GM12878 (cell line): ENCODE data around the gene CRYZL1. TPM values are rescaled to one million over a fixed set of nuclear protein-coding genes. Genes with fewer than 3 reads are reported as not detected.

Experiments
- ATAC-seq: fragments of 200-7000 bp; cut with Tn5 transposase; 3 replicates; pipeline ENCODE4 v1.9.1; 2020; ENCODE audit warnings: mild to moderate bottlenecking, moderate library complexity
- BruUV-seq: library from RNA; stranded (reverse); fragments of 400-500 nt; replicated peaks from 2 replicates; lab custom pipeline; 2021; lab: Mats Ljungman, UMichigan
- CTCF ChIA-PET: fragments of 300-600 bp; sonication (Branson Sonifier 250); formaldehyde crosslinking; extraction: SDS; loops from one replicate; lab custom pipeline; 2021; ENCODE audit warnings: inconsistent platforms; lab: Yijun Ruan, JAX
- POLR2A ChIA-PET: fragments of 350-600 bp; formaldehyde crosslinking; extraction: SDS; loops from one replicate; lab custom pipeline; 2021; ENCODE audit warnings: inconsistent platforms; lab: Charles Lee
- RAD21 ChIA-PET: fragments of 300-600 bp; sonication (Branson Sonifier 250); formaldehyde crosslinking; loops from one replicate; lab custom pipeline; 2023; ENCODE audit warnings: antibody characterized with exemption; ENCODE audit not compliant: unreplicated experiment; lab: Charles Lee
- SMC1A ChIA-PET: fragments of 300-600 bp; sonication (Branson Sonifier 250); formaldehyde crosslinking; loops from one replicate; lab custom pipeline; 2023; ENCODE audit not compliant: unreplicated experiment, uncharacterized antibody; lab: Charles Lee
- DNase-seq: peaks from one replicate; pipeline ENCODE4 v3.0.0-alpha.2; 2011; ENCODE audit warnings: low read depth, low spot score
- FAIRE-seq: peaks from 3 replicates; lab custom pipeline; 2011; peaks lifted over from hg19 to GRCh38; lab: Jason Lieb, UNC
- H2AFZ ChIP-seq: 2 replicates; pipeline ENCODE4 v1.6.0; 2011; ENCODE audit warnings: low read depth, low read length, control low read depth; ENCODE audit not compliant: control insufficient read depth
- H3K27ac ChIP-seq: 2 replicates; pipeline ENCODE4 v1.5.1; 2011; ENCODE audit warnings: control low read depth; ENCODE audit not compliant: control insufficient read depth, insufficient read depth
- H3K27me3 ChIP-seq, 2 experiments: replicated peaks in 1 of 2; 2 replicates each; pipeline versions ENCODE4 v1.6.0 to v1.6.1; 2011; ENCODE audit warnings: low read length in 1 of 2; ENCODE audit not compliant: control insufficient read depth in 2 of 2, insufficient read depth in 2 of 2
- H3K36me3 ChIP-seq, 2 experiments: 2 replicates each; pipeline ENCODE4 v1.5.1; 2011; ENCODE audit warnings: low read length in 1 of 2; ENCODE audit not compliant: control insufficient read depth in 2 of 2, insufficient read depth in 2 of 2
- H3K4me1 ChIP-seq: 2 replicates; pipeline ENCODE4 v1.6.1; 2011; ENCODE audit warnings: mild to moderate bottlenecking, low read length, moderate library complexity, mixed read lengths; ENCODE audit not compliant: control insufficient read depth, insufficient read depth
- H3K4me2 ChIP-seq: 2 replicates; pipeline ENCODE4 v1.6.0; 2011; ENCODE audit warnings: control low read depth; ENCODE audit not compliant: control insufficient read depth, insufficient read depth
- H3K4me3 ChIP-seq: fragments of 200-600 bp; sonication (generic); 2 replicates; pipeline ENCODE4 v1.5.1; 2016
- H3K79me2 ChIP-seq: 2 replicates; pipeline ENCODE4 v1.6.0; 2011; ENCODE audit warnings: low read length; ENCODE audit not compliant: control insufficient read depth, insufficient read depth
- H3K9ac ChIP-seq: 2 replicates; pipeline ENCODE4 v1.8.0; 2011; ENCODE audit warnings: low read length, control low read depth, mixed read lengths; ENCODE audit not compliant: control insufficient read depth, insufficient read depth
- H3K9me3 ChIP-seq: replicated peaks from 3 replicates; pipeline ENCODE4 v1.5.1; 2011; ENCODE audit warnings: mild to moderate bottlenecking, low read length; ENCODE audit not compliant: control insufficient read depth, insufficient read depth
- H4K20me1 ChIP-seq: 2 replicates; pipeline ENCODE4 v1.6.0; 2011; ENCODE audit not compliant: control insufficient read depth, insufficient read depth
- HDGF ChIP-seq: fragments of 450-650 bp; IDR thresholded peaks from 2 replicates; pipeline ENCODE4 v1.6.1; 2016; ENCODE audit warnings: antibody characterized with exemption
- POU2F2 ChIP-seq: IDR thresholded peaks from 3 replicates; pipeline ENCODE4 v1.6.1; 2011; ENCODE audit warnings: low read depth, mild to moderate bottlenecking, low read length, borderline replicate concordance
- RCOR1 ChIP-seq: conservative IDR thresholded peaks from 2 replicates; pipeline ENCODE4 v1.6.1; 2012; ENCODE audit warnings: low read depth, low read length, improper control_type of control experiment
- SMARCA5 ChIP-seq: fragments of 450-650 bp; IDR thresholded peaks from 2 replicates; pipeline ENCODE4 v1.6.1; 2017; ENCODE audit warnings: mild to moderate bottlenecking
- WGBS: methylation state at CpG from one replicate; pipeline ENCODE4 v1.1.6; 2016; ENCODE audit warnings: low lambda C conversion rate; ENCODE audit not compliant: insufficient replicate concordance, insufficient coverage; ENCODE audit errors: missing lambda C conversion rate; 5-methylcytosine and 5-hydroxymethylcytosine counted together
- in situ Hi-C: fragments of 300-500 bp; cut with MboI; formaldehyde crosslinking; loops from 9 replicates; pipeline ENCODE4 v1.14.3; 2018; ENCODE audit warnings: mixed read lengths
- intact Hi-C: fragments of 100-400 bp; cut with micrococcal nuclease; formaldehyde crosslinking; loops from one replicate; pipeline ENCODE4 v1.14.2; 2022; ENCODE audit not compliant: unreplicated experiment
- polyA plus RNA-seq, 11 experiments: library from polyadenylated mRNA; depleted of rRNA in 4 of 11; unstranded in 6 of 11; stranded (reverse) in 5 of 11; fragments of >200 nt; fragmentation: Nextera tagmentation in 4 of 11; fragmentation: Illumina TruSeq in 1 of 11; extraction: Ambion mirVana in 4 of 11; extraction: Trizol in 1 of 11; gene quantifications; 1 replicate in 1 of 11; 2 replicates in 10 of 11; pipeline versions ENCODE4 v1.2.1 to v1.2.3, GENCODE V29; 2011 to 2016; ENCODE audit warnings: inconsistent platforms in 2 of 11, missing spikeins in 2 of 11, low read depth in 1 of 11
- total RNA-seq, 4 experiments: library from RNA; depleted of rRNA in 3 of 4; stranded (reverse); fragments of >200 nt in 3 of 4; fragmentation: Illumina TruSeq in 1 of 4; extraction: Trizol in 1 of 4; gene quantifications; 2 replicates each; pipeline versions ENCODE4 v1.2.1 to v1.2.3, GENCODE V29; 2013 to 2021
- TF ChIP-seq, protein P1 (sequence below): IDR thresholded peaks from 2 replicates; pipeline ENCODE4 v1.6.1; 2011; ENCODE audit warnings: borderline replicate concordance, low read depth, mild to moderate bottlenecking, moderate library complexity, low read length; ENCODE audit not compliant: insufficient read depth, poor library complexity, severe bottlenecking
- TF ChIP-seq, protein P2 (sequence below): fragments of 150-350 bp; IDR thresholded peaks from 2 replicates; pipeline ENCODE4 v1.6.1; 2014; ENCODE audit warnings: mild to moderate bottlenecking, low read depth, low read length
- TF ChIP-seq, protein P3 (sequence below): IDR thresholded peaks from 2 replicates; pipeline ENCODE4 v1.6.1; 2012; ENCODE audit warnings: improper control_type of control experiment, low read depth, low read length; ENCODE audit not compliant: insufficient replicate concordance

CRYZL1 gene
- total and polyA plus RNA-seq, 10 of the 15 experiments (the other 5 are each of a cell fraction or from before 2014, with no cell fraction given), result 14.3 to 72.4 (median 30.7) TPM

DNA sequence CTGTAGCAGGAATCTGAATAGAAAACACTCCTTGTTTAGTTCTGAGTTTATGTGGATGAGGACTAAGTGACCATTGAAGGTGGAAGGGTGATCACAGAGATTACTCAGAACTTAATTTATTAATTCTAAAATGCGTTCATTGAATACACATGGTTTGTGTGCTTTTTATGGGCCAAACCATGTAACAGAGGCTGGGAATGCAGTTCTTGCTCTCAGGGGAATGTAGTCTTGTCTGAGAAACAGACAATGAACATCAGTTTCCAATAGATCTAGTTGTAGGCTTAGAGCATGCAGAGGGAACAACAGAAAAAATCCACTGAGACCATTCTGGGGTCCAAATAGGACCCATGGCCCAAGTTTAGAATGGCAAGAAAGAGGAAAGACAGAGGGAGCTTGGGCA is 46.8 kb upstream of the CRYZL1 start (continued):
- TF ChIP-seq, protein P1, sequence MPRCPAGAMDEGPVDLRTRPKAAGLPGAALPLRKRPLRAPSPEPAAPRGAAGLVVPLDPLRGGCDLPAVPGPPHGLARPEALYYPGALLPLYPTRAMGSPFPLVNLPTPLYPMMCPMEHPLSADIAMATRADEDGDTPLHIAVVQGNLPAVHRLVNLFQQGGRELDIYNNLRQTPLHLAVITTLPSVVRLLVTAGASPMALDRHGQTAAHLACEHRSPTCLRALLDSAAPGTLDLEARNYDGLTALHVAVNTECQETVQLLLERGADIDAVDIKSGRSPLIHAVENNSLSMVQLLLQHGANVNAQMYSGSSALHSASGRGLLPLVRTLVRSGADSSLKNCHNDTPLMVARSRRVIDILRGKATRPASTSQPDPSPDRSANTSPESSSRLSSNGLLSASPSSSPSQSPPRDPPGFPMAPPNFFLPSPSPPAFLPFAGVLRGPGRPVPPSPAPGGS, result no peak
- TF ChIP-seq, all 136 proteins: peak for 0

DNA sequence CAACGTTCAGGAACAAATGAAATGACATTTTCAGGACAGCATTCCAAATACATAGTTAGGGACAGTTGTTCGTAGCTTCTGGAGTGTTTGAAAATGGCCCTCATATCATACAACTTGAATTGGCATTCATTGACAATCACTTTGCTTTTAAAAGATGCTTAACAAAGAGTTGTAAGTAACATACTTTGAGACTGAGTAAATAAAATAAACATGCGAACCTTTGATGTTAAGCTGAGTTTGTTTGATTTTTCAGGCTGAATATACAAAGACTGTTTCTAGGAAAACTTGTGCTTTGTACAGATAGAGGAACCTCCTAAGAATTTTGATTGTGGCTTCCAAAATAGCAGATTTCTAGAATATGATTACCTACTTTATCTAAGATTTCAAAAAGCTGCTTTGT is 46.1 kb upstream of the CRYZL1 start:
- Histone ChIP-seq H3K9ac (no peak overlapping the region), H3K9me3 (no peaks in the 10 kb centered on the region), H4K20me1 (no peaks in the 10 kb centered on the region), H3K27ac (no peak overlapping the region), H3K4me2 (no peak overlapping the region), H3K79me2 (no peaks in the 10 kb centered on the region), H3K4me3 (no peak overlapping the region), H3K4me1 (peaks cover 3% of the 10 kb centered on the region), H2AFZ (no peak overlapping the region), H3K36me3 (no peaks in the 10 kb centered on the region), H3K27me3 (no peaks in the 10 kb centered on the region; a peak in 1 of 4 replicates)
- CTCF ChIA-PET, result no interaction called here
- no peak for ATAC-seq
- TF ChIP-seq POU2F2, result no peak
- no peak for TF ChIP-seq SMARCA5
- TF ChIP-seq, protein P2, sequence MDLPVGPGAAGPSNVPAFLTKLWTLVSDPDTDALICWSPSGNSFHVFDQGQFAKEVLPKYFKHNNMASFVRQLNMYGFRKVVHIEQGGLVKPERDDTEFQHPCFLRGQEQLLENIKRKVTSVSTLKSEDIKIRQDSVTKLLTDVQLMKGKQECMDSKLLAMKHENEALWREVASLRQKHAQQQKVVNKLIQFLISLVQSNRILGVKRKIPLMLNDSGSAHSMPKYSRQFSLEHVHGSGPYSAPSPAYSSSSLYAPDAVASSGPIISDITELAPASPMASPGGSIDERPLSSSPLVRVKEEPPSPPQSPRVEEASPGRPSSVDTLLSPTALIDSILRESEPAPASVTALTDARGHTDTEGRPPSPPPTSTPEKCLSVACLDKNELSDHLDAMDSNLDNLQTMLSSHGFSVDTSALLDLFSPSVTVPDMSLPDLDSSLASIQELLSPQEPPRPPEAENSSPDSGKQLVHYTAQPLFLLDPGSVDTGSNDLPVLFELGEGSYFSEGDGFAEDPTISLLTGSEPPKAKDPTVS, result no peak
- TF ChIP-seq, protein P3, sequence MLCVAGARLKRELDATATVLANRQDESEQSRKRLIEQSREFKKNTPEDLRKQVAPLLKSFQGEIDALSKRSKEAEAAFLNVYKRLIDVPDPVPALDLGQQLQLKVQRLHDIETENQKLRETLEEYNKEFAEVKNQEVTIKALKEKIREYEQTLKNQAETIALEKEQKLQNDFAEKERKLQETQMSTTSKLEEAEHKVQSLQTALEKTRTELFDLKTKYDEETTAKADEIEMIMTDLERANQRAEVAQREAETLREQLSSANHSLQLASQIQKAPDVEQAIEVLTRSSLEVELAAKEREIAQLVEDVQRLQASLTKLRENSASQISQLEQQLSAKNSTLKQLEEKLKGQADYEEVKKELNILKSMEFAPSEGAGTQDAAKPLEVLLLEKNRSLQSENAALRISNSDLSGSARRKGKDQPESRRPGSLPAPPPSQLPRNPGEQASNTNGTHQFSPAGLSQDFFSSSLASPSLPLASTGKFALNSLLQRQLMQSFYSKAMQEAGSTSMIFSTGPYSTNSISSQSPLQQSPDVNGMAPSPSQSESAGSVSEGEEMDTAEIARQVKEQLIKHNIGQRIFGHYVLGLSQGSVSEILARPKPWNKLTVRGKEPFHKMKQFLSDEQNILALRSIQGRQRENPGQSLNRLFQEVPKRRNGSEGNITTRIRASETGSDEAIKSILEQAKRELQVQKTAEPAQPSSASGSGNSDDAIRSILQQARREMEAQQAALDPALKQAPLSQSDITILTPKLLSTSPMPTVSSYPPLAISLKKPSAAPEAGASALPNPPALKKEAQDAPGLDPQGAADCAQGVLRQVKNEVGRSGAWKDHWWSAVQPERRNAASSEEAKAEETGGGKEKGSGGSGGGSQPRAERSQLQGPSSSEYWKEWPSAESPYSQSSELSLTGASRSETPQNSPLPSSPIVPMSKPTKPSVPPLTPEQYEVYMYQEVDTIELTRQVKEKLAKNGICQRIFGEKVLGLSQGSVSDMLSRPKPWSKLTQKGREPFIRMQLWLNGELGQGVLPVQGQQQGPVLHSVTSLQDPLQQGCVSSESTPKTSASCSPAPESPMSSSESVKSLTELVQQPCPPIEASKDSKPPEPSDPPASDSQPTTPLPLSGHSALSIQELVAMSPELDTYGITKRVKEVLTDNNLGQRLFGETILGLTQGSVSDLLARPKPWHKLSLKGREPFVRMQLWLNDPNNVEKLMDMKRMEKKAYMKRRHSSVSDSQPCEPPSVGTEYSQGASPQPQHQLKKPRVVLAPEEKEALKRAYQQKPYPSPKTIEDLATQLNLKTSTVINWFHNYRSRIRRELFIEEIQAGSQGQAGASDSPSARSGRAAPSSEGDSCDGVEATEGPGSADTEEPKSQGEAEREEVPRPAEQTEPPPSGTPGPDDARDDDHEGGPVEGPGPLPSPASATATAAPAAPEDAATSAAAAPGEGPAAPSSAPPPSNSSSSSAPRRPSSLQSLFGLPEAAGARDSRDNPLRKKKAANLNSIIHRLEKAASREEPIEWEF, result no peak
- TF ChIP-seq RCOR1, result no peak
- TF ChIP-seq HDGF, result no peak
- no peak for FAIRE-seq
- POLR2A ChIA-PET, result no interaction called here
- RAD21 ChIA-PET, result no interaction called here
- BruUV-seq, result no TSS peak
- intact Hi-C loops, result no loop called here
- in situ Hi-C loops, result no loop called here
- no peak for DNase-seq
- SMC1A ChIA-PET, result interaction anchor here (0.7 kb wide), 1 partner anchor 877 kb away, joined by 3 read pairs; no protein-coding TSS in a partner anchor
- 23% methylated on average over 3 of the region's 3 CpGs for WGBS
